GM18867 (cell line): ENCODE data around the gene BCAS1.

Experiments used
- ATAC-seq: cut with Tn5 transposase; IDR thresholded peaks from one replicate; pipeline ENCODE4 v1.9.1; 2021; ENCODE audit warnings: mild to moderate bottlenecking, moderate library complexity; ENCODE audit not compliant: unreplicated experiment

The BCAS1 gene

GRCh38 chr20:54103067-54103761 lies 32.8 kb upstream of the BCAS1 start:
- ATAC-seq = peak; percentile 90

- no peak for ATAC-seq
Observed at GRCh38 chr20:54102543-54102942, 32.1 kb upstream of the BCAS1 start.

DNA sequence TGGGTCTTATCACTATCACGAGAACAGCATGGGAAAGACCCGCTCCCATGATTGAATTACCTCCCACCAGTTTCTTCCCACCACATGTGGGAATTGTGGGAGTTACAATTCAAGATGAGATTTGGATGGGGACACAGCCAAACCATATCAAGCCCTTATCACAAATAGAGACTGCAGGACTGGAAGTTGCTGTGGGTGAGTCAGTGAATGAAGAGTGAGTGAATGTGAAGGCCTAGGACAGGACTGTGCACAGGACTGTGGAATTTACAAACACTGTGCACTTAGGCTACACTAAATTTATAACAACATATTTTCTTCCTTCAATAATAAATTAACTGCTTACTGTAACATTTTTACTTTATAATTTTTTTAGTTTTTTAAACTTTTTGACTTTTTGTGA lies 30.2 kb upstream of the BCAS1 start:
- no peak for ATAC-seq

DNA sequence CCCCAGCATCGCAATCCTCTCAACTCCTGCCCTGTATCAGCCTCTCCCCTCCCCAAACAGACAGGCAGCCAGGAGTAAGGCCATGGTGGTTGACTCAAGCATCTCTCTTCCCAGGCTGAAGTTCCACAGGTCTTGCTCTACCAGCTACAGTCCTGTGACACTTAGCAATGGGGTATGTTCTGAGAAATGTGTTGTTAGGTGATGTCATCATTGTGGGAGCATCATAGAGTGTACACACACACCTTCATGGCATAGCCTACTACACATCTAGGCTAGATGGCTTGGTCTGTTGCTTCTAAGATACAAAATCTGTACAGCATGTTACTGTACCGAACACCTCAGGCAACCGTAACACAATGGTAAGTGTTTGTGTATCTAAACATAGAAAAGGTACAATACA lies 29.5 kb upstream of the BCAS1 start:
- no peak for ATAC-seq

DNA sequence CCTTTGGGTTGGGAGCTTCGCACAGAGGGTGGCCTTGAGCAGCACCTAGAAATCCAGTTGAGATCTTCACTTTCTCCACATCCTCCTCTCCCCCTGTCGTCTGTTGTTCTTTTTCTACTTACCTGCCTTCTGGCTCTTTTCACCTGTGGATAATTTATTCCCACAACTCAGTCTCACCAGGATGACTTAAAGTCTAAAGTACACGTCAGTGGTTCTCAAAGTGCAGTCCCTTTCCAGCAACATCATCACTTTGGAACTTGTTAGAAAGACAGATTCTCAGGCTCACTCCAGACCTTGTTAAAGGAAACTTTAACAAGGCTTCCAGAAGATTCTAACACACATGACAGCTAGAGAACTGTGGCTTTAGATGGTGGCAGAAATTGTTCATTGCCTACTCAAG lies 27.7 kb upstream of the BCAS1 start:
- no peak for ATAC-seq

- ATAC-seq = peak; percentile 12
Observed at GRCh38 chr20:54097236-54097529, 26.8 kb upstream of the BCAS1 start.

DNA sequence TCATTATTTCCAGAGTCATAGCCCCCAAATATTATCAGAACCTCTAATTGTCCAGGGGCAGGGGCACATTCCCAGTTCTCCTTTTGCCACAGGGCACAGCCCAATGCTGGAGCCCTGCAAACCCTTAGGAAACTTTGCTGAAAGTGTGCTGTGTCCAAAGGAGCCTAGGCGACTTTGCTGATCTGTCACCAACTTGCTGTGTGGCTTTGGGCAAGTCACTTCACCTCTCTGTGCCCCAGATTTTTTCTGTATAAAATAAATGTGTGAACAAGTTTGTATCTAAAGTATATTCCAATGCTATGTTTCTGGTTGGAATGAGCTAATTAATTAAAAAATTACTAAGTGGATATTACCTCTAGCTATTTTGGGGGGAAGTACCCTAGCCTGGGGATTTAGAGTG lies 25.4 kb upstream of the BCAS1 start:
- ATAC-seq = no peak

DNA sequence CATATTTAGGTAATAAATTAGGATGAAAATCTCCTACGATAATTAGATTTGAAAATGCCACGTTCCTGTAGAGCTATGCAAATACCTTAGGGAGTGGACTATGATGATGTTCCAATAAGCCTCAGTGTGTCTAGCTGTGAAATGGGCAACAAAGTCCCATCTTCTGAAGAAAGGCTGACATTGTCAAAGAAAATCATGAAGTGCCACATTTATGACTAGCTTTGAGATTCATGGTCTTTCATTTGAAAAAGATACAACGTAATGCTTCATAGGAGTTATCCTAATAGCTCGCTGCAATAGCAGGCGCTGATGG lies 23.8 kb upstream of the BCAS1 start:
- ATAC-seq = no peak

DNA sequence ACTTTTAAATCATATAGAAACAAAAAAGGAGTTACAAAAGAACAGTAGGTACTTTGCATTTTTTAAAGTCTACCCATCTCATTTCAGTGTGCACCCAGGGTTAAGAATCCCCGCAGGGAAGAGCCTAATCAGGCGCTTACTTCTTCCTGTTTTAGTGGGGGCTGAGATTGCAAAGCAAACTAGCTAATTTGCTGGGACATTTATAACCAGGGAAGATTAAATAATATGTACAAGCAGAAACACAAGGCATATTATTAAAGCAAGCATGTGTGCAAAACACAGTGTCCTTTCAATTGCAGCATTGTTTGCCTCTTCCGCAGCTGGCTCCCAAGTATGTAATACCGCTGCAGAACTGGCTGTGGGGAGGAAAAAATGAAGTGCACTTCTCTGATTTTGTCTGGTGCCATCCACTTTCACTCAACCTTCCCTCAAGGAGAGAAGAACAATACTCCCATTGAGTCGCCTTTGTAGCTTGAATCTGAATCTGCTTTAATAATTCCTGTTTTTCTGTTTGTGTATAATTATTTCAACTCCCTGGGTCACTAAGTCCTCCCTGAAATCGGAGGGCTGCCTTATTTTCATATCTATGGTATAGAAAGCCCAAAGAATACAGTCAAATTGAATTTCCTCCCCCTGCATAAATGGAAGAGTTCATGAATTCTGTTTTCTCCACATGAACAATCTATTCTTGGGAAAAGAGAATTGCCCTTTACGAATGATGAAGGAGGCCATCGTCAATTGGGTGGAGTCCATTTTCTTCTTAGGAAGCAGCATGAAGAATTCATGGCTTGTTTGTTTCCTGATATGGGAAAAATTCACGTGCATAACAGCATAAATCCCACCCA lies 23.3 kb upstream of the BCAS1 start:
- ATAC-seq = no peak

- ATAC-seq = no peak
Observed at GRCh38 chr20:54092021-54092420, 21.6 kb upstream of the BCAS1 start.

- no peak for ATAC-seq
Observed at GRCh38 chr20:54091120-54091480, 20.7 kb upstream of the BCAS1 start.

- ATAC-seq = no peak
Observed at GRCh38 chr20:54090230-54091119, 20.1 kb upstream of the BCAS1 start.

DNA sequence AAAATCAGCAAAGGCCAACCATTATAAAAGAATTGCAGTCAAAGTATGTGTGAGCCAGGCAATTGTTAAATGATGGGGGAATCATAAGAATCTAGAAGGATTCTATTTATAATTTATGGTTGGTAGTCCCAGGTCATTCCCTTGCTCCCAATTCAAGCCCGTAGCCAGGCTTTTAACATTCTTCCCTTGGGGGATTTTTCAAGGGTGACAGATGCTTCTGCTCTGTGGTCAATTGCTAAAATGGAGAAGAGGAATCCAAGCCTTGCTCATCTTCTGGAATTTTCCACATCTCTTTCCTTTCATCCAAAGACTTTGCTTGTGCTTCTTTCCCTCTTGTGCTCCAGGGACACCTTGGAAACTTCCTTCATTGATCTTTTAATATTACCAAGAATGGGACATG lies 18.0 kb upstream of the BCAS1 start:
- no peak for ATAC-seq

DNA sequence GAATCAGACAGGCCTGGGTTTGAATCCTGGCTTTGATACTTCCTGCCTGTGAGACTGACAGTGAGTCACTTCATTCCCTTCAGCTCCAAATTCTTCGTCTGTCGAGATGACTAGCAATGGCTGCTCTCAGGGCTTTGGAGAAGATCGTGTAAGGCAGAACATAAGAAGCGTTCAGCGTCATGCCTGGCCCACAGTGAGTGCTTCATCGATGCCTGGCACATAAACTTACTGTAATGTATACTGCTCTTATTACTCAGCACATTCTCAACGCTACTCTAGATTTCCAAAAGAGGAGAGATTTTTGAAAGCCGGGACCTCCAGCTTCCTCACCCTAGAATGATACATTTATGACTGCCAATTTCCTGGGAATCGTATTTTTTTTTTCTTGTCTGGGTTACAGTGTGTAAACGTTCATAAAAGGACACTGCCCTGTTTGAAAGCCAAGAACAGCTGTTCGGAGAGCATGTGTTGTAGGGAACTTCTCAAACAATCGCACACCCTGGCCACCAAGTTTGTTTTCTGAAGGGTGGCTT lies 16.2 kb upstream of the BCAS1 start:
- ATAC-seq = no peak

DNA sequence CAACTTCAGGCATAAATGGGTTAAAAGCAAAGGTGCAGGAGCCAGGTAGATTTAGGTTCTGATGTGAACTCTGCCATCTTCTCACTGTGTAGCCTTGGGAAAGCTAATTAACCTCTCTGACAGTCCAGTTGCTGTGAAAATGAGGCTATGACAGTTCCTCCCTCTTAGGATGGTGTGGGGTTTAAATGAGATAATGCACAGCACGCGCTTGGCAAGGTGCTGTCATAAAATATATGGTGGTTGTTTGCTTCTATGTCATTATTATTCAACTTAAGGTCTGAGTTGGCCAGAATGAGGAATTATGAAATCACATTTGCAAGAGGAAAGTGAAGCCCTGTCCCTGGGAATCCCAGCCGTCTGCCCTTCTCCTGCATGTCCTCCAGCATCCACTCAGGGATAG lies 15.5 kb upstream of the BCAS1 start:
- no peak for ATAC-seq

- no peak for ATAC-seq
Observed at GRCh38 chr20:54085425-54085824, 15.0 kb upstream of the BCAS1 start.

DNA sequence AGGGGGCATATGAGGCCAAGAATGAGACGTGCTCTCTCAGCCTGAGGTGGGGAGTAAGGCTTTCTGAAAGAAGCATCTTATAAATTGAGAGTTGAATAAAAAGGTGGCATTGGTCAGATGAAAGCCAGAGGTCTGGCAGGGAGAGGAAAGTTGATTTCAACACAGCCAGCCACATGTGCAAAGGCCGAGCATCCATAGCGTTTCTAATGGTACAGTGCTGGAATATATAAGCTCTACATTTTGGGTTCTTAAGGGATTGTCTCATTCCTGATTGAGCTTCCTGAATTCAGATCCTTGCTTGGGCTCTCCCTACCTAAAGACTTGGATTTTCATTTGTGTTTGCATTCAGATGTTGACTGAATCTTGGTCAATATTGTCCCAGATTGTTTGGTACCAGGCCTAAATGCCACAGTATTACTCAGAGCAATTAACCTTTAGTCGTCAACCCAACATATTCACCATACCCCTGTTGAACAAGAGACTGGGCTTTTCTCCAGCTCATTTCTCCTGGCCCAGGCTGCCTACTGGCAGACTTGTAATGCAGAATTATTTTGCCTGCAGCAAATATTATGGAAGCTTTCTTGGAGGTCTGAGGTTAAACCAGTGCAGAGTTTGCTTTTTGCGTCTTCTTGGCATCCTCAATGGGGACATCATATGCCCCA lies 14.5 kb upstream of the BCAS1 start:
- no peak for ATAC-seq

DNA sequence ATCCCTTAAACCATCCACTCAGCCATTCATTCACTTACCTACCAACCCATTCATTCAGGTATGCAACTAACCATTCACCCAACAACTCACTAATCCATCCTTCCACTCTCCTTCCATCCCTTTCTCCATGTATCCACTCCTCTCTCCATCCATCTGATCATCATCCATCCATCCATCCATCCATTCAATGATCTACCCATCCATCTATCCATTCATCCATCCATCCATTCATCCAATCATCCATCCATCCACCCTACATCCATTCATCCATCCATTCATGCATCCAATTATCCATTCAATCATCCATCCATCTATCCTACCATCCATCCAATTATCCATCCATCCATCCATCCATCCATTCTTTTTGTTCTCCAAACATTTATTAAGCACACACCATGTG lies 13.8 kb upstream of the BCAS1 start:
- ATAC-seq = no peak

DNA sequence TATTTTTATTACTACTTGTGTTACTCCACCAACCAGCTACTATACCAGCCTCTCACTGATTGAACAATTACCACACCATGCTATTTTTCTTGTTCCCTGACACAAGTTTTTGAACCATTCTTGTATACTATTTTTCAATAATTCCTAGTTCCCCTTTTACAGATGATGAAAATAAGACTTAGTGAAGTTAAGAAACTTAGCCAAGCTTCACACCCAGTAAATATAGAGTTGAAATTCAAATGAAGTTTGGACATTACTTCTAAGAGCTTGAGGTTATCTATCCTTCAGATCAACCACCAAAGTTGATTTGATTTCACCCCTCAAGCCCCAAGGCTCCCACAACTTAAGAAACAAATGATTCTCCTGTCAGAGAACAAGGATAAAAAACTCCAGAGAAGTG lies 13.1 kb upstream of the BCAS1 start:
- peak; percentile 77 for ATAC-seq

GRCh38 chr20:54082100-54082499 lies 11.7 kb upstream of the BCAS1 start:
- ATAC-seq = no peak

DNA sequence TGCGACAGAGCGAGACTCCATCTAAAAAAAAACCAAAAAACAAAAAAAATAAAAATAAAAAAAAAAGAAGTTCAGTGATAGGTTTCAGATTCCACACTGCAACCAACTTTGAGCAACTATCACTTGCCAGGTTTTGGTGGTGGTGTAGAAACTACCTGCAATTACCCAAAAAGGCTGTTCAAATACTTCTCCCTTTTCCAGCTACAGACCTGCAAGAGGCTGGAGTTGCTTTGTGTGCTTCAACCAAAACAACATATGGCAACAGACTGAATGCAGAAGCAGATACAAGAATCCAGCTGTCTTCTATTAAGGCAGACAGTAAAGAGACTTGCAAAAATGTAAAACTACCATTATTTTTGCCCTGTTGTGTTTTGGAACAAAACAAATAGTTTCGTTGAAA lies 9.3 kb upstream of the BCAS1 start:
- peak; percentile 44 for ATAC-seq
